ENCODE measurements around the gene DEFB126.

DEFB126 gene

GRCh38 chr20:142290-142689, at the start of gene DEFB126:
TSS of gene DEFB126 (plus strand) at chr20:142590. CDS start at chr20:142629, 39 bp downstream.
- TF ChIP-seq CTCF (IDR thresholded peaks at IDR 0.05) = no peak

- no peak for TF ChIP-seq CTCF (IDR thresholded peaks at IDR 0.05)
Measured at GRCh38 chr20:93641-94040, 48.7 kb upstream of the DEFB126 start.

GRCh38 chr20:95215-95614, 47.2 kb upstream of the DEFB126 start:
- no peak for TF ChIP-seq CTCF (IDR thresholded peaks at IDR 0.05)

DNA sequence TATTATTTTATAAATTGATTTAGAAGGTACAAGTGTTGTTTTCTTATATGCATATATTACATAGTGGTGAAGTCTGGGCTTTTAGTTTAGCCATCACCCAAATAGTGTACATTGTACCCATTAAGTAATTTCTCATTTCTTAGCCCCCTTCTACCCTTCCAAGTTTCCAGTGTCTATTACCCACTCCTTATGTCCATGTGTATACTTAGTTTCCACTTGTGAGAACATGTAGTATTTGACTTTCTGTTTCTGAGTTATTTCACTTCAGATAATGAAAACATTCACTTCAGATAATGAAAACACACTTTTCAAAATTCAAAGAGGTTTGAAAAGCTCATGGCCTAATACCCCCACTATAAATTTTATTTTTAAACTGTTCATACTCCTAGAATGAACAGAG, 40.4 kb upstream of the DEFB126 start:
- no peak for TF ChIP-seq CTCF (IDR thresholded peaks at IDR 0.05)

DNA sequence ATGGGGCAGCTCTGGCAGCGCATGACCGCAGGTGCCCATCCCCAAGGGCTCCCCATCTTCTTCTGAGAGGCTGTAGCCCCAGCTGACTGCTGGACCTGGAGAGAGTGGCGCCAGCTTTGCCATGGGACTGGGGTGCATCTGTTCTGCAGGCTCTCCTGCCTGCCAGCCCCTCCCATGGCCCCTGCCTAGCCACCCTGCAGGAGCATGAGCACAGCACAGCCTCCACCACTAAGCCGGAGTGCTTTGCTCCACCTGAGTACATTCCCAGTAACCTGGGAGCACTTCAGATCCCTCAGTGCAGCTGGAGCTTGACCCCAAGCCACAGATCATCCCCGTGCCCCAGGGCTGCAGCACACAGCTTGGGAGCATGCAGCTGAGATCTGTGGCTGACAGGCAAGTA, 38.9 kb upstream of the DEFB126 start:
- TF ChIP-seq CTCF (IDR thresholded peaks at IDR 0.05) = no peak

GRCh38 chr20:112396-112795, 30.0 kb upstream of the DEFB126 start:
- no peak for TF ChIP-seq CTCF (IDR thresholded peaks at IDR 0.05)

- no peak for TF ChIP-seq CTCF (IDR thresholded peaks at IDR 0.05)
Measured at GRCh38 chr20:117518-117917, 24.9 kb upstream of the DEFB126 start.
